22Rv1 (cell line): ENCODE measurements around the gene UMODL1.

Experiments
- ZFX ChIP-seq: fragments of 450-650 bp; IDR thresholded peaks from 2 replicates; pipeline ENCODE4 v1.6.1; 2017; ENCODE audit warnings: antibody characterized with exemption, borderline replicate concordance
- TF ChIP-seq, protein P1 (sequence below): fragments of 450-650 bp; IDR thresholded peaks from 2 replicates; pipeline ENCODE4 v1.5.1; 2017; ENCODE audit warnings: mild to moderate bottlenecking

GRCh38 chr21:42145569-42146272, 74.6 kb downstream of the UMODL1 start:
- TF ChIP-seq, protein P1, sequence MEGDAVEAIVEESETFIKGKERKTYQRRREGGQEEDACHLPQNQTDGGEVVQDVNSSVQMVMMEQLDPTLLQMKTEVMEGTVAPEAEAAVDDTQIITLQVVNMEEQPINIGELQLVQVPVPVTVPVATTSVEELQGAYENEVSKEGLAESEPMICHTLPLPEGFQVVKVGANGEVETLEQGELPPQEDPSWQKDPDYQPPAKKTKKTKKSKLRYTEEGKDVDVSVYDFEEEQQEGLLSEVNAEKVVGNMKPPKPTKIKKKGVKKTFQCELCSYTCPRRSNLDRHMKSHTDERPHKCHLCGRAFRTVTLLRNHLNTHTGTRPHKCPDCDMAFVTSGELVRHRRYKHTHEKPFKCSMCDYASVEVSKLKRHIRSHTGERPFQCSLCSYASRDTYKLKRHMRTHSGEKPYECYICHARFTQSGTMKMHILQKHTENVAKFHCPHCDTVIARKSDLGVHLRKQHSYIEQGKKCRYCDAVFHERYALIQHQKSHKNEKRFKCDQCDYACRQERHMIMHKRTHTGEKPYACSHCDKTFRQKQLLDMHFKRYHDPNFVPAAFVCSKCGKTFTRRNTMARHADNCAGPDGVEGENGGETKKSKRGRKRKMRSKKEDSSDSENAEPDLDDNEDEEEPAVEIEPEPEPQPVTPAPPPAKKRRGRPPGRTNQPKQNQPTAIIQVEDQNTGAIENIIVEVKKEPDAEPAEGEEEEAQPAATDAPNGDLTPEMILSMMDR = peak; percentile 75
- TF ChIP-seq ZFX = no peak
